GM12878 (cell line): ENCODE results near the gene RPL22. TPM values are rescaled to one million over a fixed set of nuclear protein-coding genes. Genes with fewer than 3 reads are reported as not detected.

Source experiments
- ETV6 ChIP-seq, 2 experiments: fragments of 450-650 bp in 1 of 2; IDR thresholded peaks in 1 of 2; conservative IDR thresholded peaks in 1 of 2; 2 replicates each; pipeline ENCODE4 v1.6.1; 2014; ENCODE audit warnings: antibody characterized with exemption in 1 of 2, borderline replicate concordance in 1 of 2, low read depth in 1 of 2, mild to moderate bottlenecking in 1 of 2, moderate library complexity in 1 of 2
- FOXK2 ChIP-seq: fragments of 450-650 bp; IDR thresholded peaks from 2 replicates; pipeline ENCODE4 v1.6.1; 2017; ENCODE audit warnings: mild to moderate bottlenecking, moderate library complexity
- HDAC2 ChIP-seq: fragments of 200-600 bp; sonication (generic); IDR thresholded peaks from 2 replicates; pipeline ENCODE4 v1.6.1; 2017
- NR2C1 ChIP-seq: fragments of 450-650 bp; IDR thresholded peaks from 2 replicates; pipeline ENCODE4 v1.6.1; 2017; ENCODE audit warnings: antibody characterized with exemption, mild to moderate bottlenecking, moderate library complexity
- POLR2AphosphoS5 ChIP-seq: IDR thresholded peaks from 2 replicates; pipeline ENCODE4 v1.6.1; 2011; ENCODE audit warnings: mild to moderate bottlenecking, low read length, inconsistent platforms
- SP1 ChIP-seq: IDR thresholded peaks from one replicate; pipeline ENCODE4 v1.6.1; 2011; ENCODE audit warnings: low read depth, low read length
- ZNF217 ChIP-seq: fragments of 450-650 bp; IDR thresholded peaks from 2 replicates; pipeline ENCODE4 v1.6.1; 2017; ENCODE audit warnings: antibody characterized with exemption, mild to moderate bottlenecking
- polyA plus RNA-seq, 11 experiments: library from polyadenylated mRNA; depleted of rRNA in 4 of 11; unstranded in 6 of 11; stranded (reverse) in 5 of 11; fragments of >200 nt; fragmentation: Nextera tagmentation in 4 of 11; fragmentation: Illumina TruSeq in 1 of 11; extraction: Ambion mirVana in 4 of 11; extraction: Trizol in 1 of 11; gene quantifications; 1 replicate in 1 of 11; 2 replicates in 10 of 11; pipeline versions ENCODE4 v1.2.1 to v1.2.3, GENCODE V29; 2011 to 2016; ENCODE audit warnings: inconsistent platforms in 2 of 11, missing spikeins in 2 of 11, low read depth in 1 of 11
- total RNA-seq, 4 experiments: library from RNA; depleted of rRNA in 3 of 4; stranded (reverse); fragments of >200 nt in 3 of 4; fragmentation: Illumina TruSeq in 1 of 4; extraction: Trizol in 1 of 4; gene quantifications; 2 replicates each; pipeline versions ENCODE4 v1.2.1 to v1.2.3, GENCODE V29; 2013 to 2021
- TF ChIP-seq, protein P1 (sequence below): fragments of 450-650 bp; IDR thresholded peaks from 2 replicates; pipeline ENCODE4 v1.6.1; 2016; ENCODE audit warnings: mild to moderate bottlenecking, moderate library complexity, borderline replicate concordance
- TF ChIP-seq, protein P2 (sequence below): IDR thresholded peaks from 2 replicates; pipeline ENCODE4 v1.6.1; 2012; ENCODE audit warnings: low read depth, low read length, improper control_type of control experiment
- TF ChIP-seq, protein P3 (sequence below): fragments of 450-650 bp; IDR thresholded peaks from 2 replicates; pipeline ENCODE4 v1.6.1; 2017; ENCODE audit warnings: mild to moderate bottlenecking
- TF ChIP-seq, protein P4 (sequence below): fragments of 450-650 bp; IDR thresholded peaks from 2 replicates; pipeline ENCODE4 v1.6.1; 2017; ENCODE audit warnings: antibody characterized with exemption, mild to moderate bottlenecking, moderate library complexity

RPL22 gene
- total and polyA plus RNA-seq, 10 of the 15 experiments (the other 5 are each of a cell fraction or from before 2014, with no cell fraction given): 191 to 560 (median 430) TPM

DNA sequence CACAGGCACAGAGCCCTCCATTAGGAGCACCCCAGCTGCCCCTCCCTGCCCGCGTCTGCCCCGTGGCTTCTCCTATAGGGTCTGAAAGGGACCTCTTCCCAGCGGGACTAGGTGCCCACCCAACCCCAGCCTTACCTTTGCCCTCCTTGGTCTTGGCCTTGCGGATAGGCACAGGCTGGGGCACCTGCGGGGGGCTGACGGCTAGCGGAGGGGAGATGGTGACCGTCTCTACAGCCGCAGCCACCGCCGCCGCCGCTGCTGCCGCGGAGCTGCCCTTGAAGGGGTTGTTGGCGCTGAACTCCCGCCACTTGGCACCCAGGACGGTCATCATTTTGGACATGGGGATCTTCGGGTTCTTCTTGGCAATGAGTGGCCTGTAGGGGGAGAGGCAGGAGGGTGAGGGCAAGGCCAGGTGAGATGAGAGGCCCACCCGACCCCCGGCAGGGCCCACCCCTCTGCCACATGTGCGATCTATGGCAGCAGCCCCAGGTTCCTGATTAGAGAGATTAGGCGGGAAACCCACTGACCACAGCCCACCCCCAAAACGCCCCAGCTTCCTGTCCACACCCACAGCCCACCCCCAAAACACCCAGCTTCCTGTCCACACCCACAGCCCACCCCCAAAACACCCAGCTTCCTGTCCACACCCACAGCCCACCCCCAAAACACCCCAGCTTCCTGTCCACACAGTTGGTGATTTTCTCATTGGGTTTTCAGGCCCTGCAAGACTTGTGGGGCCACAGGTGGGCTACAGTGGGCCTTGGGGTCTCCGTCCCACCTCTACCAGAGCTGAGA lies 44.7 kb downstream of the RPL22 start (continued):
- TF ChIP-seq, protein P1, sequence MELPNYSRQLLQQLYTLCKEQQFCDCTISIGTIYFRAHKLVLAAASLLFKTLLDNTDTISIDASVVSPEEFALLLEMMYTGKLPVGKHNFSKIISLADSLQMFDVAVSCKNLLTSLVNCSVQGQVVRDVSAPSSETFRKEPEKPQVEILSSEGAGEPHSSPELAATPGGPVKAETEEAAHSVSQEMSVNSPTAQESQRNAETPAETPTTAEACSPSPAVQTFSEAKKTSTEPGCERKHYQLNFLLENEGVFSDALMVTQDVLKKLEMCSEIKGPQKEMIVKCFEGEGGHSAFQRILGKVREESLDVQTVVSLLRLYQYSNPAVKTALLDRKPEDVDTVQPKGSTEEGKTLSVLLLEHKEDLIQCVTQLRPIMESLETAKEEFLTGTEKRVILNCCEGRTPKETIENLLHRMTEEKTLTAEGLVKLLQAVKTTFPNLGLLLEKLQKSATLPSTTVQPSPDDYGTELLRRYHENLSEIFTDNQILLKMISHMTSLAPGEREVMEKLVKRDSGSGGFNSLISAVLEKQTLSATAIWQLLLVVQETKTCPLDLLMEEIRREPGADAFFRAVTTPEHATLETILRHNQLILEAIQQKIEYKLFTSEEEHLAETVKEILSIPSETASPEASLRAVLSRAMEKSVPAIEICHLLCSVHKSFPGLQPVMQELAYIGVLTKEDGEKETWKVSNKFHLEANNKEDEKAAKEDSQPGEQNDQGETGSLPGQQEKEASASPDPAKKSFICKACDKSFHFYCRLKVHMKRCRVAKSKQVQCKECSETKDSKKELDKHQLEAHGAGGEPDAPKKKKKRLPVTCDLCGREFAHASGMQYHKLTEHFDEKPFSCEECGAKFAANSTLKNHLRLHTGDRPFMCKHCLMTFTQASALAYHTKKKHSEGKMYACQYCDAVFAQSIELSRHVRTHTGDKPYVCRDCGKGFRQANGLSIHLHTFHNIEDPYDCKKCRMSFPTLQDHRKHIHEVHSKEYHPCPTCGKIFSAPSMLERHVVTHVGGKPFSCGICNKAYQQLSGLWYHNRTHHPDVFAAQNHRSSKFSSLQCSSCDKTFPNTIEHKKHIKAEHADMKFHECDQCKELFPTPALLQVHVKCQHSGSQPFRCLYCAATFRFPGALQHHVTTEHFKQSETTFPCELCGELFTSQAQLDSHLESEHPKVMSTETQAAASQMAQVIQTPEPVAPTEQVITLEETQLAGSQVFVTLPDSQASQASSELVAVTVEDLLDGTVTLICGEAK: no peak
- TF ChIP-seq, protein P2, sequence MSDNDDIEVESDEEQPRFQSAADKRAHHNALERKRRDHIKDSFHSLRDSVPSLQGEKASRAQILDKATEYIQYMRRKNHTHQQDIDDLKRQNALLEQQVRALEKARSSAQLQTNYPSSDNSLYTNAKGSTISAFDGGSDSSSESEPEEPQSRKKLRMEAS: no peak
- TF ChIP-seq ZNF217: no peak
- no peak for TF ChIP-seq FOXK2
- TF ChIP-seq, protein P3, sequence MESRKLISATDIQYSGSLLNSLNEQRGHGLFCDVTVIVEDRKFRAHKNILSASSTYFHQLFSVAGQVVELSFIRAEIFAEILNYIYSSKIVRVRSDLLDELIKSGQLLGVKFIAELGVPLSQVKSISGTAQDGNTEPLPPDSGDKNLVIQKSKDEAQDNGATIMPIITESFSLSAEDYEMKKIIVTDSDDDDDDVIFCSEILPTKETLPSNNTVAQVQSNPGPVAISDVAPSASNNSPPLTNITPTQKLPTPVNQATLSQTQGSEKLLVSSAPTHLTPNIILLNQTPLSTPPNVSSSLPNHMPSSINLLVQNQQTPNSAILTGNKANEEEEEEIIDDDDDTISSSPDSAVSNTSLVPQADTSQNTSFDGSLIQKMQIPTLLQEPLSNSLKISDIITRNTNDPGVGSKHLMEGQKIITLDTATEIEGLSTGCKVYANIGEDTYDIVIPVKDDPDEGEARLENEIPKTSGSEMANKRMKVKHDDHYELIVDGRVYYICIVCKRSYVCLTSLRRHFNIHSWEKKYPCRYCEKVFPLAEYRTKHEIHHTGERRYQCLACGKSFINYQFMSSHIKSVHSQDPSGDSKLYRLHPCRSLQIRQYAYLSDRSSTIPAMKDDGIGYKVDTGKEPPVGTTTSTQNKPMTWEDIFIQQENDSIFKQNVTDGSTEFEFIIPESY: no peak
- no peak for TF ChIP-seq HDAC2
- no peak for TF ChIP-seq POLR2AphosphoS5
- TF ChIP-seq SP1: no peak
- TF ChIP-seq, protein P4, sequence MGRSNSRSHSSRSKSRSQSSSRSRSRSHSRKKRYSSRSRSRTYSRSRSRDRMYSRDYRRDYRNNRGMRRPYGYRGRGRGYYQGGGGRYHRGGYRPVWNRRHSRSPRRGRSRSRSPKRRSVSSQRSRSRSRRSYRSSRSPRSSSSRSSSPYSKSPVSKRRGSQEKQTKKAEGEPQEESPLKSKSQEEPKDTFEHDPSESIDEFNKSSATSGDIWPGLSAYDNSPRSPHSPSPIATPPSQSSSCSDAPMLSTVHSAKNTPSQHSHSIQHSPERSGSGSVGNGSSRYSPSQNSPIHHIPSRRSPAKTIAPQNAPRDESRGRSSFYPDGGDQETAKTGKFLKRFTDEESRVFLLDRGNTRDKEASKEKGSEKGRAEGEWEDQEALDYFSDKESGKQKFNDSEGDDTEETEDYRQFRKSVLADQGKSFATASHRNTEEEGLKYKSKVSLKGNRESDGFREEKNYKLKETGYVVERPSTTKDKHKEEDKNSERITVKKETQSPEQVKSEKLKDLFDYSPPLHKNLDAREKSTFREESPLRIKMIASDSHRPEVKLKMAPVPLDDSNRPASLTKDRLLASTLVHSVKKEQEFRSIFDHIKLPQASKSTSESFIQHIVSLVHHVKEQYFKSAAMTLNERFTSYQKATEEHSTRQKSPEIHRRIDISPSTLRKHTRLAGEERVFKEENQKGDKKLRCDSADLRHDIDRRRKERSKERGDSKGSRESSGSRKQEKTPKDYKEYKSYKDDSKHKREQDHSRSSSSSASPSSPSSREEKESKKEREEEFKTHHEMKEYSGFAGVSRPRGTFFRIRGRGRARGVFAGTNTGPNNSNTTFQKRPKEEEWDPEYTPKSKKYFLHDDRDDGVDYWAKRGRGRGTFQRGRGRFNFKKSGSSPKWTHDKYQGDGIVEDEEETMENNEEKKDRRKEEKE: no peak
- TF ChIP-seq ETV6 (conservative IDR thresholded peaks at IDR 0.05 in 1 of 2, IDR thresholded peaks at IDR 0.05 in 1 of 2; ENCODE audit: borderline replicate concordance in 1 of 2, low read depth in 1 of 2): no peak
- TF ChIP-seq NR2C1: no peak
